Activated CD8-positive, alpha-beta memory T cell treated with anti-CD3 and anti-CD28 coated beads, Interleukin-2, amount 10 ng/mL, durations not matched to agents 7 days and 5 days (primary cell): Measurements from ENCODE around the gene GPR143. TPM values are rescaled to one million over a fixed set of nuclear protein-coding genes. Genes with fewer than 3 reads are reported as not detected.

ENCODE experiments used
- ATAC-seq: fragments of 150-1000 bp; cut with Tn5 transposase; one replicate; pipeline ENCODE4 v1.10.0; 2021; ENCODE audit warnings: moderate library complexity
- CTCF ChIA-PET: fragments of 350-600 bp; sonication (Branson Sonifier 250); formaldehyde crosslinking; loops from one replicate; lab custom pipeline; 2021; ENCODE audit warnings: antibody characterized with exemption; lab: Charles Lee
- DNase-seq: peaks from one replicate; pipeline ENCODE4 v3.0.0-alpha.2; 2020
- H3K27ac Mint-ChIP-seq: one replicate; pipeline ENCODE4 v1.8.0; 2021; ENCODE audit warnings: mild to moderate bottlenecking, mixed read lengths
- H3K27me3 Mint-ChIP-seq: one replicate; pipeline ENCODE4 v1.8.0; 2021; ENCODE audit warnings: mixed read lengths
- H3K36me3 Mint-ChIP-seq: one replicate; pipeline ENCODE4 v1.8.0; 2021; ENCODE audit warnings: mild to moderate bottlenecking, mixed read lengths
- H3K4me1 Mint-ChIP-seq: one replicate; pipeline ENCODE4 v1.8.0; 2021; ENCODE audit warnings: mixed read lengths
- H3K4me3 Mint-ChIP-seq: one replicate; pipeline ENCODE4 v1.8.0; 2021; ENCODE audit warnings: mild to moderate bottlenecking, moderate library complexity, mixed read lengths
- H3K9me3 Mint-ChIP-seq: one replicate; pipeline ENCODE4 v1.8.0; 2022; ENCODE audit warnings: low read depth, mixed read lengths
- total RNA-seq, 2 experiments: library from RNA; stranded (reverse); gene quantifications; one replicate each; pipeline ENCODE4 v1.2.3, GENCODE V29; 2021

Gene GPR143
- total RNA-seq, 2 experiments from 2014 or later: not detected

- Mint-ChIP-seq H3K9me3 (no peaks in the 10 kb centered on the region), H3K27me3 (no peaks in the 10 kb centered on the region), H3K27ac (no peak overlapping the region), H3K36me3 (peaks cover 24% of the 10 kb centered on the region), H3K4me1 (peaks cover 8% of the 10 kb centered on the region), H3K4me3 (no peak overlapping the region)
- no peak for ATAC-seq
- CTCF ChIA-PET: no interaction called here
- no peak for DNase-seq
These were observed 55.3 kb downstream of the GPR143 start for GRCh38 chrX:9710332-9710731.

GRCh38 chrX:9708923-9709553 lies 56.6 kb downstream of the GPR143 start:
- DNase-seq (peak; percentile 79), ATAC-seq (peak; percentile 88)
- H3K4me3 Mint-ChIP-seq: no peak overlapping the region
- H3K36me3 Mint-ChIP-seq: peaks cover 26% of the 10 kb centered on the region
- CTCF ChIA-PET: no interaction called here
- peak overlapping the region; percentile 67 for H3K27ac Mint-ChIP-seq
- H3K27me3 Mint-ChIP-seq: no peaks in the 10 kb centered on the region
- H3K4me1 Mint-ChIP-seq: peaks cover 8% of the 10 kb centered on the region
- H3K9me3 Mint-ChIP-seq: no peaks in the 10 kb centered on the region

- Mint-ChIP-seq H3K27ac (no peak overlapping the region), H3K9me3 (no peaks in the 10 kb centered on the region), H3K4me1 (peaks cover 8% of the 10 kb centered on the region), H3K27me3 (no peaks in the 10 kb centered on the region), H3K4me3 (no peak overlapping the region), H3K36me3 (peaks cover 24% of the 10 kb centered on the region)
- ATAC-seq (no peak), DNase-seq (no peak)
- CTCF ChIA-PET: interaction anchor here (0.6 kb wide), 1 partner anchor 112 kb away, joined by 3 read pairs; no protein-coding TSS in a partner anchor
These were observed 57.6 kb downstream of the GPR143 start for GRCh38 chrX:9708086-9708485.

GRCh38 chrX:9707306-9708033 lies 58.2 kb downstream of the GPR143 start:
- H3K27me3 Mint-ChIP-seq: no peaks in the 10 kb centered on the region
- no peaks in the 10 kb centered on the region for H3K9me3 Mint-ChIP-seq
- CTCF ChIA-PET: no interaction called here
- ATAC-seq (no peak), DNase-seq (no peak)
- no peak overlapping the region for H3K4me3 Mint-ChIP-seq
- H3K36me3 Mint-ChIP-seq: peaks cover 21% of the 10 kb centered on the region
- peaks cover 8% of the 10 kb centered on the region for H3K4me1 Mint-ChIP-seq
- H3K27ac Mint-ChIP-seq: no peak overlapping the region

- Mint-ChIP-seq H3K4me3 (no peak overlapping the region), H3K9me3 (no peaks in the 10 kb centered on the region), H3K27ac (no peak overlapping the region), H3K4me1 (peaks cover 8% of the 10 kb centered on the region), H3K27me3 (no peaks in the 10 kb centered on the region), H3K36me3 (peaks cover 19% of the 10 kb centered on the region)
- CTCF ChIA-PET: no interaction called here
- no peak for DNase-seq
- ATAC-seq: no peak
These were observed 59.2 kb downstream of the GPR143 start for GRCh38 chrX:9706421-9706820.

- H3K27ac Mint-ChIP-seq: no peak overlapping the region
- peaks cover 8% of the 10 kb centered on the region for H3K4me1 Mint-ChIP-seq
- H3K4me3 Mint-ChIP-seq: no peak overlapping the region
- H3K36me3 Mint-ChIP-seq: peaks cover 25% of the 10 kb centered on the region
- H3K9me3 Mint-ChIP-seq: no peaks in the 10 kb centered on the region
- ATAC-seq (no peak), DNase-seq (no peak)
- CTCF ChIA-PET: no interaction called here
- H3K27me3 Mint-ChIP-seq: no peaks in the 10 kb centered on the region
These were observed 60.7 kb downstream of the GPR143 start for GRCh38 chrX:9704876-9705465.

- H3K9me3 Mint-ChIP-seq: no peaks in the 10 kb centered on the region
- H3K27ac Mint-ChIP-seq: no peak overlapping the region
- DNase-seq: no peak
- peaks cover 27% of the 10 kb centered on the region for H3K36me3 Mint-ChIP-seq
- H3K4me1 Mint-ChIP-seq: peaks cover 2% of the 10 kb centered on the region
- no peak for ATAC-seq
- CTCF ChIA-PET: no interaction called here
- H3K27me3 Mint-ChIP-seq: no peaks in the 10 kb centered on the region
- no peak overlapping the region for H3K4me3 Mint-ChIP-seq
These were observed 62.2 kb downstream of the GPR143 start for GRCh38 chrX:9703406-9703805.

- Mint-ChIP-seq H3K36me3 (peaks cover 29% of the 10 kb centered on the region), H3K4me3 (no peak overlapping the region), H3K27me3 (no peaks in the 10 kb centered on the region), H3K4me1 (no peaks in the 10 kb centered on the region), H3K9me3 (no peaks in the 10 kb centered on the region), H3K27ac (no peak overlapping the region)
- CTCF ChIA-PET: no interaction called here
- DNase-seq (no peak), ATAC-seq (no peak)
These were observed 63.9 kb downstream of the GPR143 start for GRCh38 chrX:9701790-9702189.

GRCh38 chrX:9700555-9700954 lies 65.1 kb downstream of the GPR143 start:
- no peak for DNase-seq
- Mint-ChIP-seq H3K4me3 (no peak overlapping the region), H3K27me3 (no peaks in the 10 kb centered on the region), H3K27ac (no peak overlapping the region), H3K4me1 (no peaks in the 10 kb centered on the region), H3K9me3 (no peaks in the 10 kb centered on the region), H3K36me3 (peaks cover 29% of the 10 kb centered on the region)
- CTCF ChIA-PET: no interaction called here
- ATAC-seq: no peak

GRCh38 chrX:9698576-9698975 lies 67.1 kb downstream of the GPR143 start:
- H3K36me3 Mint-ChIP-seq: peaks cover 34% of the 10 kb centered on the region
- CTCF ChIA-PET: no interaction called here
- H3K27ac Mint-ChIP-seq: no peak overlapping the region
- DNase-seq: no peak
- no peaks in the 10 kb centered on the region for H3K27me3 Mint-ChIP-seq
- peaks cover 2% of the 10 kb centered on the region for H3K4me1 Mint-ChIP-seq
- H3K9me3 Mint-ChIP-seq: no peaks in the 10 kb centered on the region
- H3K4me3 Mint-ChIP-seq: no peak overlapping the region
- no peak for ATAC-seq

GRCh38 chrX:9693307-9694001 lies 72.2 kb downstream of the GPR143 start:
- no peaks in the 10 kb centered on the region for H3K9me3 Mint-ChIP-seq
- H3K27me3 Mint-ChIP-seq: no peaks in the 10 kb centered on the region
- CTCF ChIA-PET: interaction anchor here (1.4 kb wide), 1 partner anchor 37 kb away, joined by 3 read pairs; no protein-coding TSS in a partner anchor
- H3K4me3 Mint-ChIP-seq: no peak overlapping the region
- ATAC-seq: no peak
- peaks cover 35% of the 10 kb centered on the region for H3K36me3 Mint-ChIP-seq
- no peak for DNase-seq
- peaks cover 11% of the 10 kb centered on the region for H3K4me1 Mint-ChIP-seq
- no peak overlapping the region for H3K27ac Mint-ChIP-seq

- Mint-ChIP-seq H3K36me3 (peaks cover 40% of the 10 kb centered on the region), H3K4me1 (peaks cover 11% of the 10 kb centered on the region), H3K4me3 (no peak overlapping the region), H3K27me3 (no peaks in the 10 kb centered on the region), H3K9me3 (no peaks in the 10 kb centered on the region), H3K27ac (no peak overlapping the region)
- ATAC-seq (no peak), DNase-seq (no peak)
- CTCF ChIA-PET: no interaction called here
These were observed 75.6 kb downstream of the GPR143 start for GRCh38 chrX:9690046-9690445.

GRCh38 chrX:9688833-9689232 lies 76.8 kb downstream of the GPR143 start:
- H3K4me1 Mint-ChIP-seq: peaks cover 11% of the 10 kb centered on the region
- CTCF ChIA-PET: no interaction called here
- no peak for ATAC-seq
- no peak overlapping the region for H3K27ac Mint-ChIP-seq
- no peaks in the 10 kb centered on the region for H3K27me3 Mint-ChIP-seq
- DNase-seq: no peak
- H3K9me3 Mint-ChIP-seq: no peaks in the 10 kb centered on the region
- H3K4me3 Mint-ChIP-seq: no peak overlapping the region
- H3K36me3 Mint-ChIP-seq: peaks cover 40% of the 10 kb centered on the region
